VCaP (cell line): ENCODE results near the gene DAZL.
"Not testable (repeated sequence)": the region's sequence is repeated elsewhere in the genome, so short reads cannot be mapped to it uniquely, and the experiment has no call there.

Experiments
- H3K27ac ChIP-seq: fragments of 450-650 bp; 2 replicates; pipeline ENCODE4 v1.5.1; 2017
- TF ChIP-seq, protein P1 (sequence below): fragments of 450-650 bp; conservative IDR thresholded peaks from 2 replicates; pipeline ENCODE4 v1.5.1; 2017; ENCODE audit warnings: mild to moderate bottlenecking, moderate library complexity

DAZL gene

DNA sequence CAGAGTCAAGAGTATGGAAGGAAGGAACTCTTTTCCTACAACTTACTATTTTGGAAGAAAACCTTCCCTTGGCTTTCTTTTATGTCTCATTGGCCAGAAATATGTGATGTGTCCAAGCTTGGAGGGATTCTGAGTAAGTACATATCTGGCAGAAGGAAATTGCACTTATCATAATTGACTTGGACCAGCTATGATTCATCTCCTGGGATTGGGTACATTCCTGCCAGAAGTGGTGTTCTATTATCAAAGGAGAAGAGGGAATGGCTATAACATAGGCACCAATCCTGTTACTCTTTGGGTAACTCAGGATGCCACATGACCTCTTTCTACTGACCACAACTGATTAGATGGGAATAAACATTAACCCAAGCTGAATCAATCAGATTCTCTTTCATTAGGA lies 13.5 kb upstream of the DAZL start:
- no peak overlapping the region for H3K27ac ChIP-seq
- TF ChIP-seq, protein P1, sequence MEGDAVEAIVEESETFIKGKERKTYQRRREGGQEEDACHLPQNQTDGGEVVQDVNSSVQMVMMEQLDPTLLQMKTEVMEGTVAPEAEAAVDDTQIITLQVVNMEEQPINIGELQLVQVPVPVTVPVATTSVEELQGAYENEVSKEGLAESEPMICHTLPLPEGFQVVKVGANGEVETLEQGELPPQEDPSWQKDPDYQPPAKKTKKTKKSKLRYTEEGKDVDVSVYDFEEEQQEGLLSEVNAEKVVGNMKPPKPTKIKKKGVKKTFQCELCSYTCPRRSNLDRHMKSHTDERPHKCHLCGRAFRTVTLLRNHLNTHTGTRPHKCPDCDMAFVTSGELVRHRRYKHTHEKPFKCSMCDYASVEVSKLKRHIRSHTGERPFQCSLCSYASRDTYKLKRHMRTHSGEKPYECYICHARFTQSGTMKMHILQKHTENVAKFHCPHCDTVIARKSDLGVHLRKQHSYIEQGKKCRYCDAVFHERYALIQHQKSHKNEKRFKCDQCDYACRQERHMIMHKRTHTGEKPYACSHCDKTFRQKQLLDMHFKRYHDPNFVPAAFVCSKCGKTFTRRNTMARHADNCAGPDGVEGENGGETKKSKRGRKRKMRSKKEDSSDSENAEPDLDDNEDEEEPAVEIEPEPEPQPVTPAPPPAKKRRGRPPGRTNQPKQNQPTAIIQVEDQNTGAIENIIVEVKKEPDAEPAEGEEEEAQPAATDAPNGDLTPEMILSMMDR = no peak

DNA sequence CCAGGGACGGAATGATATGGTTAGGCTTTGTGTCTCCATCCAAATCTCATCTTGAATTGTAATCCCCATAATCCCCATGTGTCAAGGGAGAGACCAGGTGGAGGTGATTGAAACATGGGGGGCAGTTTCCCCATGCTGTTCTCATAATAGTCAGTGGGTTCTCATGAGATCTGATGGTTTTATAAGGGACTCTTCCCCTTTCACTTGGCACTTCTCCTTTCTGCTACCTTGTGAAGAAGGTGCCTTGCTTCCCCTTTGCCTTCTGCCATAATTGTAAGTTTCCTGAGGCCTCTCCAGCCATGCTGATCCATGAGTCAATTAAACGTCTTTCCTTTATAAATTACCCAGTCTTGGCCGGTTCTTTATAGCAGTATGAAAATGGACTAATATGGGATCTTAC lies 11.9 kb upstream of the DAZL start:
- not testable (repeated sequence) for H3K27ac ChIP-seq

DNA sequence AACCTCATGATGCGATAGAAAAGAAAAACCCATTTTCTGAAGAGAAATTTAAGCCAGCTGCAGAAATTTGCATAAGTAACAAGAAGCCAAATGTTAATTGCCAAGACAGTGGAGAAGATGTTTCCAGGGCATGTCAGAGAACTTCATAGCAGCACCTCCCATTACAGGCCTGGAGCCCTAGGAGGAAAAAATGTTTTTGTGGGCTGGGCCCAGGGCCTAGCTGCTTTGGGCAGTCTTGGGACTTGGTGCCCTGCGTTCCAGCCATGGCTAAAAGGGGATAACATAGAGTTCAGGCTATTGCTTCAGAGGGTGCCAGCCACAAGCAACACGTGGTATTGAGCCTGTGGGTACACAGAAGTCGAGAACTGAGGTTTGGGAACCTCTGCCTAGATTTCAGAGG lies 10.9 kb upstream of the DAZL start:
- TF ChIP-seq, protein P1 = no peak
- H3K27ac ChIP-seq = no peak overlapping the region

DNA sequence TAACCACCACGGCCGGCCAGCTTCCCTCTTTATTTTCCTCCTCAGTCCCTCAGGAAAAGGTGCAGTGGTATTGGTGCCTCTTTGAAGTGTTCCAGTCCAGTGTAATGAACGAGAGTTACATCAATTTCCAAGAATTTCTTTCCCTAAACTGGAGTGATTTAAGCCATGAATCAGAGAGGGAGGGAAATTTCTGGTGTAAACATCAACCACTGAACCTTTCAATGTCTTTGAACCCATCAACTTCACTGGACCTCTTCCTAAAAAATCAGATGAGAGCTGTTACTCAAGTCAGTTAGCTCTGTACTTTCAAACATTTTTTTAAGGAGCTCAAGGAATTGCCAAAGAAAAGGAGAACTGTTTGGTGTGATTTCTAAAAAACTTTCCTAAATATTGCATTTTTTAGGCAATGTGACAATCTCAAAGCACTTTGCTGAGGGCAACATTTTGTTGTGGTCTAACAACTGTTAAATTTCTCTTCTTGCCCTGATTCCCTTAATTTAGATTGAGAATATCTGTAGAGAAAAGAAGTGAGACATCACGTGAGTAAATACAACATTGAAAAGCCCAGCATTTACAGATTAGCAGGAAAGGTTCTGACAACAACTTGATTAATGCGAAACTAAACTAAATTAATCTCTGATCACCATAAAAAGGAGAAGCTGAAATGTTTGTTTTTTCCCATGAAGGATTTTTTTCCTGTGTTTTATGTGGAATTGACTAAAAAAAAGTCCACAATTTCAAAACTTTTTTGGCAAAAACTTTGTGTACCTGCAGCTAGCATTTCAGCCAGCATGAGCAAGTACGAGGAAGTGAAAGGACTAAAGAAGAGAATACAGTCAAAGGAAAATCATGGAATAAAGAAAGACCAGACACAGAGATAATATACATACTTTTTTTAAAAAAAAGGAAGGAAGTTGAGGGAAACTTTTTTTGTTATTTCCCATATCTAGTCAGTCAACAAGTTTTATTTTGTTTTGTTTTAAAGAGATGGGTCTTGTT lies 9.1 kb upstream of the DAZL start:
- no peak overlapping the region for H3K27ac ChIP-seq
- TF ChIP-seq, protein P1 = no peak

DNA sequence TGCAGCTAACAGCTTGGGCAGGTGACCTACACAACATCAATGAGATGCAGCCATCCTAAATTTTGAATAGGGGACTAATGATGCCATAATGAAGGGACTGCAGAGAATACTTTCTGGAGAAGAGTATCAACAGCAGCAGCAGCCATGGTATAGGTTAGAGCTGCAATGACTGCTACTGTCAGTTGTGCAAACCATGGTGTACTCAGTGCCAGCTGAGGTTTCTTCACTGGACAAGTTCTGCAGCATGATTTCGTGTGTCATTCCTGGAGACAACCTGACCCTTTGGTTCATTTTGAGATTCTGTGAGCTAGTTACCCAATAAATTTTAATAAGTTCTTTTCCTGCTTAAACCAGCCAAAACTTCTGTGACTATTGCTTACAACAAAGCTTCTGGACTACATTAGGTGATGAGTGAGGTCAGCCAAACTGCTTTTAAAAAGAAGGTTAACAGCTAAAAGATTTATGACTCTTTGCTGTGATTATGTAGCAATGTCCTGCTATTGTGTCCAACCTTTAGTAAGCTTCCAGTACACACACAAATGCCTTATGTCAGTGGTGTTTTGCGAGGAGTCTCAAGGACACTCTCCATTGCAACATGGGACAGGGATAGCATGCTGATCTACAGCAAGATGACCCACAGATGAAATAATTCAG lies 4.8 kb upstream of the DAZL start:
- TF ChIP-seq, protein P1 = no peak
- H3K27ac ChIP-seq = peak overlapping the region; percentile 35; the same call in 1 of the 2 replicates

DNA sequence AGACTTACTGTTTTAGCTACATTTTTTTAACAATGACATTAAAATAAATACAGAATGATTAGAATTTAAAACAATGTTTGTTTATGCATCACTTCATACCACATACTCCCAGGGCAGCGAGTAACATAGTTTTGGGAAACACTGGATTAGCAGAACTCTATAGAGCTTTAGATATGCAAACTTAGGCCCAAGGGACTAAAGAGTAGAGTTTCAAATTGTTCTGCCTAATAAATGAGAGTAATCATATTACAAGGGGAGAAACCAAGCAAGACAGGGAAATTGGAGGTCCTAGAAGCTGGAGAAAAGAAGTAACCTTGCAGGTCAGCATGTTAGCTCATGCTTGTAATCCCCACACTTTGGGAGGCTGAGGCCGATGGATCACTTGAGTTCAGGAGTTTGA lies 3.6 kb upstream of the DAZL start:
- no peak overlapping the region for H3K27ac ChIP-seq
- TF ChIP-seq, protein P1 = no peak

DNA sequence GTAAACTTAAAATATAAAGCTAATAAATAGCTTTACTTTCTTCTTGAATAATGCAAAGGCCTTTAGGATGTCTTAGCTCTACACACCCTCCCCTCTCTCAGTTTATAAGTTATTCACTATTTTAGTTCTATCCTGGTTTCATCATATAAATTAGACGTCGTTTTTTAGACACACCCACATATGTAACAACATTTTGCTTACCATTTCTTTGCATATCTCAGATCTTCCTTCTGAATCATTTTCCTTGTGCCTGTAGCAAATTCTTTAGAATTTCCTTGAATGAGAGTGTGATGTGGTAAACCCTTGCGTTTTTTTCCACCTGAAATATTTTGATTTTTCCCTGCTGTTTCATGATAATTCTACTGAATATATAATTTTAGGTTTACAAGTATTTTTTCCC lies 2.5 kb upstream of the DAZL start:
- no peak overlapping the region for H3K27ac ChIP-seq
- TF ChIP-seq, protein P1 = no peak
